RPMI7951 (cell line): ENCODE measurements around the gene ANKRD30A. TPM values are rescaled to one million over a fixed set of nuclear protein-coding genes. Genes with fewer than 3 reads are reported as not detected.
"Not testable (repeated sequence)": the region's sequence is repeated elsewhere in the genome, so short reads cannot be mapped to it uniquely, and the experiment has no call there.

Source experiments
- DNase-seq: peaks from one replicate; pipeline ENCODE4 v3.0.0-alpha.2; 2012; ENCODE audit warnings: low read depth
- total RNA-seq: library from RNA; depleted of rRNA; stranded (reverse); fragments of >200 nt; shearing (Covaris generic); gene quantifications from 2 replicates; pipeline ENCODE4 v1.2.3, GENCODE V29; 2014; rRNA removed

The ANKRD30A gene
- not detected in 2 replicates for total RNA-seq

- no peak for DNase-seq
Measured at GRCh38 chr10:37125191-37125732, at the start of gene ANKRD30A. ANKRD30A (plus strand) TSS chr10:37125598; CDS start chr10:37125788, 190 bp downstream.

GRCh38 chr10:37076083-37076482, 49.3 kb upstream of the ANKRD30A start:
- DNase-seq: not testable (repeated sequence)

- DNase-seq: no peak
Measured at GRCh38 chr10:37095792-37096573, 29.4 kb upstream of the ANKRD30A start.

GRCh38 chr10:37101261-37101660, 24.1 kb upstream of the ANKRD30A start:
- no peak for DNase-seq

- no peak for DNase-seq
Measured at GRCh38 chr10:37109000-37109399, 16.4 kb upstream of the ANKRD30A start.

GRCh38 chr10:37124532-37124931, 866 bp upstream of the ANKRD30A start:
- DNase-seq: no peak

- DNase-seq: no peak
Measured at GRCh38 chr10:37125921-37126320, 523 bp downstream of the ANKRD30A start.

GRCh38 chr10:37146443-37146842, 21.0 kb downstream of the ANKRD30A start:
- no peak for DNase-seq

GRCh38 chr10:37162430-37162829, 37.0 kb downstream of the ANKRD30A start:
- DNase-seq: not testable (repeated sequence)

GRCh38 chr10:37171945-37172344, 46.5 kb downstream of the ANKRD30A start:
- not testable (repeated sequence) for DNase-seq

GRCh38 chr10:37178296-37178695, 52.9 kb downstream of the ANKRD30A start:
- DNase-seq: not testable (repeated sequence)

- not testable (repeated sequence) for DNase-seq
Measured at GRCh38 chr10:37182719-37183118, 57.3 kb downstream of the ANKRD30A start.

- no peak for DNase-seq
Measured at GRCh38 chr10:37206132-37206531, 80.7 kb downstream of the ANKRD30A start.

GRCh38 chr10:37220866-37221265, 95.5 kb downstream of the ANKRD30A start:
- DNase-seq: no peak

- DNase-seq: no peak
Measured at GRCh38 chr10:37222046-37222445, 96.6 kb downstream of the ANKRD30A start.

- DNase-seq: no peak
Measured at GRCh38 chr10:37225163-37225562, 99.8 kb downstream of the ANKRD30A start.

GRCh38 chr10:37226524-37226923, 101.1 kb downstream of the ANKRD30A start:
- no peak for DNase-seq

- DNase-seq: no peak
Measured at GRCh38 chr10:37234692-37235091, 109.3 kb downstream of the ANKRD30A start.

GRCh38 chr10:37236093-37236492, 110.7 kb downstream of the ANKRD30A start:
- no peak for DNase-seq

GRCh38 chr10:37240223-37240622, 114.8 kb downstream of the ANKRD30A start:
- no peak for DNase-seq

GRCh38 chr10:37246637-37247036, 121.2 kb downstream of the ANKRD30A start:
- no peak for DNase-seq

GRCh38 chr10:37255837-37256236, 130.4 kb downstream of the ANKRD30A start:
- not testable (repeated sequence) for DNase-seq

GRCh38 chr10:37263304-37263703, 137.9 kb downstream of the ANKRD30A start:
- DNase-seq: no peak
